HG03457 (cell line): ENCODE measurements around the gene AATF.

Experiments
- ATAC-seq: cut with Tn5 transposase; IDR thresholded peaks from one replicate; pipeline ENCODE4 v1.9.1; 2021; ENCODE audit warnings: moderate number of reproducible peaks; ENCODE audit not compliant: unreplicated experiment

The AATF gene

DNA sequence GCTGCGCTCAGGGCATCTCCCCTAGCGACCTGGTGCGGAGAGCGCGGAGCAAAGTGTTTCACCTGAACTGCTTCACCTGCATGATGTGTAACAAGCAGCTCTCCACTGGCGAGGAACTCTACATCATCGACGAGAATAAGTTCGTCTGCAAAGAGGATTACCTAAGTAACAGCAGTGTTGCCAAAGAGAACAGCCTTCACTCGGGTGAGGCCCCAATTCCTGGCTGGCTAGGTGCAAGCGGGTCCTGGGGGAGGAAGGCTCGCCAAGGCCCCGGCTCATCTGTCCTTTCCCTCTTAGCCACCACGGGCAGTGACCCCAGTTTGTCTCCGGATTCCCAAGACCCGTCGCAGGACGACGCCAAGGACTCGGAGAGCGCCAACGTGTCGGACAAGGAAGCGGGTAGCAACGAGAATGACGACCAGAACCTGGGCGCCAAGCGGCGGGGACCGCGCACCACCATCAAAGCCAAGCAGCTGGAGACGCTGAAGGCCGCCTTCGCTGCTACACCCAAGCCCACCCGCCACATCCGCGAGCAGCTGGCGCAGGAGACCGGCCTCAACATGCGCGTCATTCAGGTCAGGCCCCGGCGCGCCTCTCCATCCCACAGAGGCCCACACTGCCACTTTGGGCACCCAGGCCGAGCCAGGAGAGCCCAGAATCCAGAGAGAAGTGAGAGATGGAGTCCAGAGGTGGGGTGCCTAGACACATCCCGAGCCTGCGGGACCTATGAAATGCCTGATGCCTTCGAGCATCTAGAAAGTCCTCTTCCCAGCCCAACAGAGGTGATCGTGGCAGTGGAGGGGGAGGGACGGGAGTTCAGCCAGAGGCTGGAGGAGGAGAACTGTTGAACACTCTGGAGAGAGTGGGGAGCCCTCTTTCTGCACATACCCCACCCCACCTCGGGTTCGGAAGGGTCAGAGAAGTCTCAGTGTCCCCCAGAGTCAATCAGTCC lies 8.2 kb upstream of the AATF start:
- ATAC-seq, result no peak

DNA sequence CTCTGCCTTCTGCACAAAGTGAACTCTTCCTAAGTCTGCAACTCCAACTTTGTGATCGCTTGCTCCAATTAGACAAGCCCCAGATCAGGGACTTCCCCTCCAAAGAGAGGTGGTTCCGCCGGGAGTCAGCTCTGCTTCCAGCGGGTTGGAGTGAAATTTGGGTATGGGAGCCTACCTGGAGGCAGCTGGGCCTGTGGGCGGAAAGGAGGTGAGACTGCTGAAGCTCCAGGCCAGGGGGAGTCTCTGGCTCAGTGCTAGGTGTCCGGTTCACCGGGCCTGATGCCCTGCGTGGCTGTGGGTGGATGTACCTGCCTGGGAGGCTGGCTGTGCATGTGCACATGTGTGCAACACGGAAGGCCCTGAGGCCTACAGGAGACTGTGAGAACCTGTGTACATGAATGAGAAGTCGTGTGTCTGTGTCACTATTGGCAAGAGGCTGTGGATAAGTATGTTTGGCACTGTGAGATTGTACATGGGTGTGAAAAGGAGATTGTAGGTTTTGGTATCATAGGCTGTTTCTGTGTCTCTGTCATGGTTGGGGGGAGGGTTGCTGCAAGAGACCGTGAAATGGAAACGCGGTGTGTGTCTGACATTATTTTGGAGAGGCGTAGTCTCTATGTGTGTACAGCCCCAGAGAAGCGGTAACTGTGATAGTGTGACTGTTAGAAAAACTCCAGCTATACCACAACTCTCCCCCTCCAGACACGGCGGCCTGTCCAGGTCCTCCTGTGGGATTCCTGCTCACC lies 7.3 kb upstream of the AATF start:
- ATAC-seq, result no peak

DNA sequence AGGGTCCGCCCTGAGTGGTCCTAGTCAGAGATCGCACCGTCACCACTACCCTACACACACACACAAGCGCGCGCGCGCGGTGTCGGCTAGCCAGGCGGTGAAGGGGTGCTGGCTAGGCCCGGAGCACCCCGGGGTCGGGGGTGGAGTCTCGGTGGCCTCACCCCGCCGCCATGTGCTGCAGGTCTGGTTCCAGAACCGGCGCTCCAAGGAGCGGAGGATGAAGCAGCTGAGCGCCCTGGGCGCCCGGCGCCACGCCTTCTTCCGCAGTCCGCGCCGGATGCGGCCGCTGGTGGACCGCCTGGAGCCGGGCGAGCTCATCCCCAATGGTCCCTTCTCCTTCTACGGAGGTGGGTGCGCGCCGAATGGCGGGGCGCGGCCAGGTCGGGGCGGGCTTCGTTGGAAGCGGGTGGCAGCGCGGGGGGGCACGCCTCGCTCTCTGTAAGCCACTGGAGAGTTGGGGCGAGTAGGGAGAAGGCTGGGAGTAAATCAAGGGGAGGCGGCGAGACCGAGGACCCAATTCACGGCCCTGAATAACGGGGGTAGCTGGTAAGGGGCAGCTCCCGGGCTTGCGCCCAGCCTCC lies 6.6 kb upstream of the AATF start:
- no peak for ATAC-seq

DNA sequence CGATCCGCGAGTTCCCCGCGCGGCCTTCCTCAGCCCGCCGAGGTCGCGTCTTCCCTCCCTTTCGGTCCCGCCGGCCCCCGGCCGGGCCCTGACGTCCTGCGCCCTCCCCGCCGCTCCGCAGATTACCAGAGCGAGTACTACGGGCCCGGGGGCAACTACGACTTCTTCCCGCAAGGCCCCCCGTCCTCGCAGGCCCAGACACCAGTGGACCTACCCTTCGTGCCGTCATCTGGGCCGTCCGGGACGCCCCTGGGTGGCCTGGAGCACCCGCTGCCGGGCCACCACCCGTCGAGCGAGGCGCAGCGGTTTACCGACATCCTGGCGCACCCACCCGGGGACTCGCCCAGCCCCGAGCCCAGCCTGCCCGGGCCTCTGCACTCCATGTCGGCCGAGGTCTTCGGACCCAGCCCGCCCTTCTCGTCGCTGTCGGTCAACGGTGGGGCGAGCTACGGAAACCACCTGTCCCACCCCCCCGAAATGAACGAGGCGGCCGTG lies 6.1 kb upstream of the AATF start:
- ATAC-seq, result no peak

DNA sequence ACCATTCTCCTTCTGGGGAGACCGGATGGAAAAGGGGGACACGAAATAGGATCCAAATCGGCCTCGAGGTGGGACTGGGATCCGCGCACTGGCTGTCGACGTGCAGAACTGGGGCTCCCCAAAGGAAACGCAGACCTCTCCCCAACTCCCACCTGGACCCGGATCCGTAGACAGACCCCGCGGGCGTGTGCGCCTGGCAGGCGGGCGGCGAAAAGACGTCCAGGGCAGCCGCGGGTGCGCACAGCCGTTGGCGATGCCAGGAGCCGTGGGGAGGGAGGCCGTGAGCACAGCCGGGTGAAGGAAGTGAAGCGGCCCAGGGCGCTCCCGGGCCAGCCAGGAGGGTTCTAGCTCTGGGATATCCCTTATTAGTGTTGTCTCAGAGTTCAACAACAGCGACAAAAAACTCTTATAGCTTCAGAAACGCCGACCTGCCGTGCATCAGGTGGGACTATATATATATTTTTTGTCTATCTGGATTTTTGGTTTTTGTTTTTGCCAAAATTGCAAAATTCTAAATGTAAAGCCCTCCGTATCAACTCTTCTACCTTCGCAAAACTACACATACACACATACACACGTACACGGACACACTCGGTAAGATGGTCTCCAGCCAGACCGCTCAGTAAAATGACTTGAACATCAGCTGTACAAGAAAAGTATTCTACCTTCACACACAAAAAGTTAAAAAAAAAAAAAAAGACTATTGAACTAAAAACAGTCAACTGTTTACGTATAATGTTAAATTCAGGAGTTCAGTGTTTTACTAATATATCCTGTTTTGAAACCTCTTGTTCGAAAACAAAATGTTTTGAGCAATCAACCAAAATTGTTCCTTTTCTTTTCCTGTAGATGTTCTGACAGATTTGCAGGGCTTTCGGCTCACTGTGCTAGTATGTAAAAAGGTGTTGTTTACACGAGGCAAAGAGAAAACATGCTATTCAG lies 5.2 kb upstream of the AATF start:
- ATAC-seq, result no peak

DNA sequence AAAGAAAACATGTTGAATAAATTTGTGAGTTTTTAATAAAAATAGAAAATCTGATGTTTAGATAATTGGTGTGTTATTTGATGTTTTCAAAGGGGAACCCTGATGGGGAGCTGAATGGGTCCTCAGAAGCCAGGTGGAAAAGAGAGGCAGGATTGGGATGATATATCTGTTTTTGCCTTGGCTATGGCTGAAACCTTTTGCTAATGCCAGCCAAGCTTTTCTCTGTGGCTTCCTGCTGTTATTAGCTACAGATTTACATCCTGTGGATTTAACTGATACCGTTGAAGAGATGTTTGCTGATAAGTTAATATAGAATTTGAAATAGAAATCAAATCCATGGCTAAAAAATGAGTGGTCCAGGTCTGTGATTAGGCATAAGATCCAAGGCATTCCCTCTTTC lies 4.2 kb upstream of the AATF start:
- ATAC-seq, result no peak

DNA sequence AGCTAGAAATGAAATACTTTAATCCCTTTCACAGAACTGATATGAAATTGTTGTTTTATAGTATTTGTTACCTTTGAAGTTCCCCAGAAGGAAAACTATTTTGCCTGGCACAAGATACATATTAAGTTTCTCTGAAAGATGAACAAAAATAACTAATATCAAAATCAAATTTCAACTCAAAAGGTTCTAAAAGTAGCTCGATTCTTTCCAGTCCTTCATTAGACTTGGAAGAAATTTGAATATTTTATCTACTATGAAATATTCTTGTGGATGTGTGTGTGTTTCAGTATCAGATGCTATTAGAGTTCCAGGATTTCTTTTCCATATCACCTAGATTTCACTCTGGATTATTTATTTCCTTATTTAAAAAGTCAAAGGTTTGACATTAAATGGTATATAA lies 3.6 kb upstream of the AATF start:
- no peak for ATAC-seq

DNA sequence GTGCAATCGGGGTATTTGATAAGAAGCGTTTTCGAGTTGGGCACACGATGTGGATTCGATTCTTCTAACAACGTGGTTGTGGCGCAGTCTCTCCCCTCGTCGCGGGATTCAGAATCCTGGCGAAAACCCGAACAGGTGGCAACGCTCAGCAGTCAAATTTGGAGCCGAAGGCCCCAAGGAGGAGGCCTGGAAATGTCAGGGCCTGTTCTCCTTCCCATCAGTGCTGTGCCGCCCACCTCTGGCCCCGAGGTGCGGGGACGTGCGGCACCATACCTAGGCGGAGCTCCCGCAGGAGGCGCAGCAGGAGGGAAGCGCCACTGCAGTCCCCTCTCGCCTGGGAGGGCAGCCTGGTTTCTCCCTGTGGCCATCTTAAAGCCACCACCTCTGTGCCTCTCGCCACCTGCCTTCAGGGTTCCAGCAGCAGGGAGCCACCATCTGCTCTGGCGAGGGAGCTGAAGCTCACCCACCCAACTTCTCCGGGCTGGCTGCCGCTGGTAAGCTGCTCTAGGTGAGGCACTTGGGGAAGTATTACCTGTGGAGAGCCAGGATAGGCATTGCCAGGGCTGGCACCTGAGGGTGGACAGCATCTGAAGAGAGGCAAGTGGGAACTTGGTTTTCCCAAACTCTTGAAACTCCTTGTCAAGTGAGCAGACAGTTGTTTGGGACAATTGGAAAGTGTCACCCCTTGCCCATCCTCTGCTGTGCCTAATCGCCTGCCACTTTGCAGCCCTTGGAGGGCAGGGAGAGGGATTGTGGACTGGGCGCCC lies 2.6 kb upstream of the AATF start:
- ATAC-seq, result no peak

DNA sequence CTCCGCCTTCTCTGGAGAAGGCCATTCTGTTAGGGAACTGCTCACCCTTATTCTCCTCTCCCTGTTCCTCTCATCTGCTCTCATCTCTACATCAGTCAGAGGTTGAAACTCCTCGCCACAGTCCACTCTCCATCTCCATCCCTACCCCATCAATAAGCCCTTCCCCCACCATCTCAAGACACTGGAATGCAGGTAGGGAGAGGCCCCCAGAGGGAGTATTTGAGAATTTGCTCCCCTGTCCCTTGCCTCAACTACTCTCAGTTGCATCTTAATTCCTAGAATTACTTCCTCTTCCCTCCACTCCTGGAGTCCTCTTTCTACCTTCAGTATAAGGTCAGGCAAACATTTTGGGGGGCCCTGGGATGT lies 2.0 kb upstream of the AATF start:
- no peak for ATAC-seq

DNA sequence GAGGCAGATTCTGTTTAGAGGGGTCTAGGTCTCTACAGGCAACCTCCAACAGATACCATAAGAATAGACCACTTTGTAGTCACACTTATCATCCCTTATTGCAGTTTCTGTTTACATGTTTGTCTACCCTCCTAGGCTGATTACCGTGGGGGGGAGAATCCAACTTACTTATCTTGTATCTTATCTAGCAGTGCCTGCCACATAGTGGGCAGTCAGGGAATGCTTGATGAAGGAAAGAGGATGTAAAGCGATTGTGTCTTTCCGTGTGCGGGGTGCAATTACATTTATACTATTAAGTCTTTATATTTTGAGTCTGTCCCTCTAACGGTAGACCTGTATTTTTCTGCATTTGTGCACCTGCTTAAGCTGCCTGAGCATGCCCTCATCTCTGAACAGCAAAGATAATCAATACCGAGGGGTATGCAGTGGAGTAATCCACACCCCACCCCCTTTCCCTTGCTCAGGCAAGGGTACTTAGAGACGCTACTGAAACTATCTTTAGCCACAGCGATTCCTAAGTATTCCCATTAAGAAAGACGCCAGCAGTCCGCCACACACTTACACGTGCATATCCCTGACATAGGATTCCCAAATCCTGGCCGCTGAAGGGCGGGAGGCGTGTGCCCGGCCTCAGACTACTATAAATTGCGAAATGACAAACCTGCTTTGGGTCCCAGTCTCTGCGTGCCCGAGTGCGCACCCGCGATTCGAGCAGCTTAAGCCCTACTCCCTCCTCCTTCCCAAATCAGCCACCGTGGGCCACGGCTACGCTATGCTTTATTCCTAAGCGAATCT lies 635 bp upstream of the AATF start:
- ATAC-seq, result no peak

DNA sequence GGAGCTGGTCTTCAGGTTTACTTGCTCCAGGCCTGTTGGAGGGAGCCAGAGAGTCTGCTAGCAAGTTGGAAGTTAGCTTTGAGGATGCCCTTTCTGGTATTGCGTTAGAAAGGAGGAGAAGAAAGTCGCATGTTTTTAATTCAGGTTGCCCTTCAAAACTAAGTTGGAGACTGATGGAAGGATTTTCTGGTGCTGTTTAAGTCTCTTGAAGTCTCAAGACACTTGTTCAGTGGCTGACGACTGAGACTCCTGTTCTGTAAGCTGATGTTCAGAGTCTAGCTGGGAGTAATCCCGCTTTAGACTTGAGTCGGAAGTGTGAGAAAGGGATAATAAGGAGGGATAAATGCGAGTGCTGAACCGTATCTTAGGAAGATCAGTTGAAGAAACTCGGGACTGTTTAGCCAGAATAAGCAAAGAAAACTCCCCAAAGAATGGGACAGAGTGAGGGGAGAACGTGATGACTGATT lies 740 bp downstream of the AATF start:
- no peak for ATAC-seq

DNA sequence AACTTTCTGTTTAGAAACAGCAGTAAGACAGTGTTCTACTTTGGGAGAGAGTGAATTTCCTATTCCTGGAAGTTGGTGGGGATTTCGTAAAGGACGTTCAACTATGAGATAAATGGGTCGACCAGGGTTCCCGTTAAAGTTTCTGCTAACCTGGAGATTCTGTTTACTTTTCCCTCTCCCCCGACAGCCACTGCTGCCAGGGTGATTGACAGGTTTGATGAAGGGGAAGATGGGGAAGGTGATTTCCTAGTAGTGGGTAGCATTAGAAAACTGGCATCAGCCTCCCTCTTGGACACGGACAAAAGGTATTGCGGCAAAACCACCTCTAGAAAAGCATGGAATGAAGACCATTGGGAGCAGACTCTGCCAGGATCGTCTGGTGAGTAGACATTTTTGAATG lies 1.3 kb downstream of the AATF start:
- no peak for ATAC-seq

DNA sequence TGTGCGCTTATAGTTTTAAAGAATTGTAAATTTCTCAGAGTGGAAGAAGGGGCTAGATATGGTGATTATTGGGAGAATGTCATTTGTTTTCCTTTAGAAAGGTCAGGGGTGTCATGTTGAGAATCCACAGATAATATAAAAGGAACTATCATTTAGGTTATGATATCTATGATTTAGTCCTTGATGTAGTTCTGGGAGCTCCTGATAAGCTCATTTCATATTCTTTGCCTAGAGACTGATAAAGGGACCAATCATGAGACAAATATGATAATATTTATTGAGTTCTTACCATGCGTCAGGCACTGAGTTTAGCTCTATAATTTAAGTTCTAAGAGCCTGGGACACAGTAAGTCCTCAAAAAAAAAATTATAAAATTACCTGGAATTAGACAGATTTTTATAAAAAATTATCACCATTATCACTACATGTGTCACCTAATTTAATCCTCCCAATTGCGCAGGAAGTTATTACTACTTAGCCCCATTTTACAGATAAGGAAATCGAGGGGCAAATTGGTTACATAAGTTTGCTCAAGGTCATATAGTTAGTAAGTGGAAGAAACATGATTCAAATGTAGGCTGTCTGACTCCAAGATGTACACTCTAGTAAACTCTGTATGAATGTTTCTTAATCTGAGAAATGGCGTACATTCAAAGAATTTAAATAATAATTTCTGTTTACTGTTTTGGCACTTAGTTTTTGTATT lies 2.5 kb downstream of the AATF start:
- ATAC-seq, result no peak

DNA sequence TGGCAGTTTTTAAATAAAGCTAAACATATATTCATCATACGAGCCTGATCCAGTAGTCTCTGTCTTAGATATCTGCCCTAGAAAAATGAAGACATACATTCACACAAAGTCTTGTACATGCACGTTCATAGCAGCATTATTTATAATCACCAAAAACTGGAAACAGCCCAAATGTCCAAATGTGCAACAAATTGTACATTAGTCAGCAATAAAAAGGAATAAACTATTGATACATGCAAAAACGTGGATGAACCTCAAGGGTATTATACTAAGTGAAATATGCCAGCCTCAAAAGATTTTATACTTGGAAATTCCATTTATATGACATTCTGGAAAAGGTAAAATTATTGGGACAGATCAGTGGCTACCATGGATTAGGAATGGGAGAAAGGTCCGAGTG lies 22.8 kb downstream of the AATF start:
- no peak for ATAC-seq

DNA sequence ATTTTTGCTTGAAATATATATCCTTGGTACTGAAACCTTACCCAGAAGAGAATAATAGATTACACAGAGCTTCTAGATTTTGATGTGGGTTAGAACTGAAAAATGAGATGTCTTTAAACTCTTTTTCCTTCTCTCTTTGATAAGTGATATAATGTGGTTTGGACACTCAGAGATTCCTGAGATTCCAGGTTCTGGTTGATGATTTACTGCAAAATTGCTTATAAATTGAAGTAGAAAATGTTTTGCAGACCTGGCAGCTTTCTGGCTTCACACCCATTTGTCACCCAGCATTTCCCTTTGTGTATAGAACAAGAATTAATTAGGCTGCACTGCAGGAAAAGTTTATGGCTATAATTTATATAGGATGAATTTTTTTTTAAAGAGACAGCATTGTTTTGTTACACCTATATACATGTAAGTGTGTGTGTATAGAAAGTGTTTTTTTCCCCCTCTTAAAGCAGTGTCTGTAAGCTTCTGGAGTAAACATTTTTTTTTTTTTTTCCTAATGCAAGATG lies 23.5 kb downstream of the AATF start:
- no peak for ATAC-seq

DNA sequence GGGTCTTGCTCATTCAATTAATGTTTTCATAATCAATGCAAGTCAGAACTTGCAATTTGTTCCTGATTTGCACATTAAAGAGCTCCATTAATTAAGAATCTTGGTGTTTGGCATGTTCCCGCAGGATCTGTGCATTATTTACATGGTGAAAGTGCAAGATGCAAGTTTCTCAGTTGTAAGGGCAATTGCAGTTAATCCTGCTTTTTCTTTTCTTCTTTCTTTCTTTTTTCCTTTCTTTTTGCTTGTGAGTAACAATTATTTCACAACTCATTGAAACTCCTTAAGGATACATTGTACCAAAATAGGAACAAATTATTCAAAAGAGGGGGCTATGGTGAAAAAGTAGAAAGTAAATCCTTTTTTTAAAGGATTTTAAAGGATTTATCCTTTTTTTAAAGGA lies 24.2 kb downstream of the AATF start:
- no peak for ATAC-seq

DNA sequence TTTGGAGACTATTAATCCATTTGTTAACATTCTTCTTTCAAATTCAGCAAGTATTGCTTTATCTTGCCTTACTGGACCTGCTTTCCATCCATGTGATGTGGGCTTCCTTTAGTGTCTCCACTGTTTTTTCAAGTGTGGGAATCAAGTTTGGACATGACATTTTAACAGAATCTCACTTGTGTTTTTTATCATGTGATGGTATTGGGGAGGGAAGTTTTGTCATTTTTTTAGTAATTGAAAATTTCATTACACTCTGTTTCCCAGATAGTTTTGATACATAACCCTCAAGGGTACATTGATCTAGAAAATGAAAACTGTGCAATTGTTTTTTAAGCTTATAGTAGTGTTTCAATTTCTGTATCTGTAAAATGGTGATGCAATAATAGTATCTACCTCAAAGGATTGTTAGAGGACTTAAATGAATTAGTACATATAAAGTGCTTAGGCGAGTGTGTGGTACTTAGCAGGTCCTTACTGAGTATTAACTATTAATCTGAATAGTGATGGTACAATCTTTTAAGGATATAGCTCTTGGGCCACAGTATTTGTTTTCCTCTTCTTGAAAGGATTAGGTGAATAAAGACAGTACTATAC lies 27.3 kb downstream of the AATF start:
- ATAC-seq, result no peak

DNA sequence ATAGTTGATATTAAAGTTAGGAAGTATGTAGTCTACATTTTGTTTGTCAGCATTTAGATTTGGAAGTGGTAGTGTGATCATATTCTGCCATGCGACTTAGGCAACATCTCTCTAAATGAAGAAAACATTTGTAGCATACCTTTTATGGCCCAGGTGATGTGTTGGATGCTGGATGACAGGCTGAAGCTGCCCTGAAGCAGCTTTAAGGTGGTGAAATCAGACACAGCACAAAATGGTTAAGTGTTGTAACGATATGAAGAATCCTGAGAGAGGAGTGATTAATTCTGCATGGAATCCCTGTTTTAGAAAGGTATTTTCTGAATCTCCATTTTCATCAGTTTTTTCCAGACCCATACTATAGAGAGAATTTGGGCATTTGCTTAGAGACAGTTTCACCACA lies 28.3 kb downstream of the AATF start:
- ATAC-seq, result no peak
